Activated gamma-delta T cell (primary cell): Measurements from ENCODE around the gene CIB4.

ENCODE experiments used
- DNase-seq: peaks from one replicate; lab custom pipeline; 2025; lab: John Stamatoyannopoulos, UW

The CIB4 gene

DNA sequence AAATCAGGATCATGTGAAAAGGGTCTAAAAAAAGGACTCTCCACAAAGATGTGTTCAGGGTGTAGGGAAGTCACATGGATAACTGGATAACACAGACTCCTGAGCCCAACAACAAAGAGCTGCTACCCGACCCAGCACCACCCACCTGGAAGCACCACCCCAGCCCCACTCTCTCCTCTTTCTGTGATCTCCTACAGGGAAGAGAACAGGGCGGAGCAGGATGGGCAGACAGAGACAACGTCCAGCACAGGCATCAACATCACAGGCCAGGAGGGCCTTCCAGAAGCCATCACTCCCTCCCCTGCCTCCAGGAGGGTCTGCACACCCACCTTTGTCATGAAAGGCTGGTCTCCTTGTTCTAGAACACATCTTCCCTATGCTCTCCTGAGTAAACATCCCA is 1.3 kb upstream of the CIB4 start:
- no peak for DNase-seq

DNA sequence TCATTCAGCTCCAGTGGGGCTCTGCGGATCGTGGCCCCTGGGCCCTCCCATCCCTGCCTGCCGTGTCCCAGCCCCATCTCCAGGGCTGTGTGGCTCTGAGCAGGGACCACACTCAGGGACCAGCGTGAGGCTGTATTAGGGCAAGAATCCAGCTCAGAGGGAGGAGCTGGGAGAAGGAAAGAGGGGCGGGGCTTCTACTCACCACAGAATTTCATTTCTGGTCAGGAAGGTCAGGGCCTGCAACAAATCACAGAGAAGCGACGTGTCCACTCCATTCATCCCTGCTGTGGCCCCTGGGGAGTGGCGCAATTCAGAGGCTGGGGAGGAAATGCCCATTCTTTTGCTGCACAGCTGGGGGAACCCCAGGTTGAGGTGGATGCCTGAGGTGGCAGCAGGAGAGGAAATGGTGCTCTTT is 828 bp downstream of the CIB4 start:
- DNase-seq: no peak

DNA sequence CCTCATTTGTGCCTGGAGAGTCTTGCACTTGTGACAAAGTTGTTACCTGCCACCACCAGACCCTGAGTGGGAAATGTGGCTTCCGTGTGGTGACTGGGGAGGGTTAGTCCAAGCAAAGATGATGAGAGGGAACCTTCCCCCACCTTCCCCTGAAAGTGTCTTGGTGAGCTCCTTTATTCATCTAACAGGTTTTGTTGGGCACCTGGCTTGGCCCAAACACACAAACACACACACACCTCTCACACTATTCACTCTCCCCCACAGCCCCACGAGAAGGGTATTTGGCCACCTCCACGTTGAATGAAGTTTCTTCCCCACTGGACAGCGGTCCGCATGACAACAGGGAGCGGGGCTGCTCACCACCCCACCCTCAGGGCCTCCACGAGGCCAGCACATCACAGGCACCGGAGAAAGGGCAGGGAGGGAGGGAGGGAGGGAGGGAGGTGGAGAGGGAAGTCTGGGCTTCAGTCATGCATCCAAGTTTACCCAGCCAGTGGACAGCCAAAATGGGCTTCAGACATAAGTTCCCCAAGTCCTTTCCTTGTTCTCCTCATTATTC is 1.4 kb downstream of the CIB4 start:
- no peak for DNase-seq

DNA sequence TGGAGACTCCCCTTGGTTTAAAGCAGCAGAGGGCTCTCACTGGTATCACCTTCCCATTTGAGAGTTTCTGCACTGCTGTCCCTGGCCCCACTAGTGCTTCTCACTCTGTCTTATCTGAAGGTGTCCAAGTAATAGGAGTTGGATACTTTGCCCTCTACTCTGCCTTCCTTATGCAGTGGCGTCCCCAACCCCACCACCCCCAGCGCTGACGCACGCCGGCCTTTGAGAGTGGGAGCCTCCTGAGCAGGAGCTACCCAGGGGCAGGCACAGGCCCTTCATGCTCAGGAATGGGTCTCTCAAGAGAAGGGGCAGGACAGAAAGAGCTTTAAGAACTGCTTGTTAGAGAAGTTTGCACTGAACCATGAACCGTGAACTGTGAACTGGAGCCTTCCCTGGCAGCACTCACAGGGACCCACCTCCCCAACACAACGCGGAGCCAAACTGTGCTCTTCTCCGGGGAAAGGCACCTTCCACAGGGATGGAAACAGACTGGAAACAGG is 3.3 kb downstream of the CIB4 start:
- no peak for DNase-seq

DNA sequence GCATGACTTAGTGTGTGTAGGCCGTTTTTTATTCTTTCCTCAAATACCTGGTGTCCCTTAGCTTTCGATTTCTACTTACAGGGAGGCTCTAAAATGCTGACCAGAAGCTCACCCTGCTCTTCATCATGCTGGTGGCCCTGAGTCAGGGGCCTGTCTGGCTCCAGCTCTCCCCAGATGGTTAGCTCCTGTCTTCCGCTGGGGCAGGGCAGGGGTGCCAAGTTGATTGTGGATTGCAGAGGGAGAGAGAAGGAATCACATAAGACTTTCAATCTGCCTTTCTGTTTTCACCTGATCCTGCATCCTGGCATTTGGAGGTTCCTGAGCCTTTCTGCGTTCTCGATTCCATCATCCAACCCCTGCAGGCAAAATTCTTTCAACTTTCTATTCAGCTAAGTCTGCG is 4.2 kb downstream of the CIB4 start:
- DNase-seq: no peak

DNA sequence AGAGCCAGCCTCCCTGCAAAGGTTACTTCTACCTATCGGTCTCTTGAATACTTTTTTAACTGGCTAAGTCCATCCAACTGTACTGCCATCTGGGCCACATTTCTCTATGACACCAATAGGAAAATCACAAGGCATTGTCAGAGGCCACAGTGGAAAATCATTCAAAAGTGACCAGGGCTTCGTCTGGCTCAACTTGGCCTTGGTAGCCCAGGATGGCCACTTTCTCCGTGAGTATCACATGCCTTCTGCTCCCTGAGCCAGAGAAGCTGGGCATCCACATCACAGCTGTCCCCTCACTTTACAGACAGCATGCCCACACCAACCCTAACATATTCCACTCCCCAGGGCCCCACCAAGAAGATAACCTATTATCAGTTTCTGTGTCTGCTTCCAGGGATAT is 5.8 kb downstream of the CIB4 start:
- no peak for DNase-seq

DNA sequence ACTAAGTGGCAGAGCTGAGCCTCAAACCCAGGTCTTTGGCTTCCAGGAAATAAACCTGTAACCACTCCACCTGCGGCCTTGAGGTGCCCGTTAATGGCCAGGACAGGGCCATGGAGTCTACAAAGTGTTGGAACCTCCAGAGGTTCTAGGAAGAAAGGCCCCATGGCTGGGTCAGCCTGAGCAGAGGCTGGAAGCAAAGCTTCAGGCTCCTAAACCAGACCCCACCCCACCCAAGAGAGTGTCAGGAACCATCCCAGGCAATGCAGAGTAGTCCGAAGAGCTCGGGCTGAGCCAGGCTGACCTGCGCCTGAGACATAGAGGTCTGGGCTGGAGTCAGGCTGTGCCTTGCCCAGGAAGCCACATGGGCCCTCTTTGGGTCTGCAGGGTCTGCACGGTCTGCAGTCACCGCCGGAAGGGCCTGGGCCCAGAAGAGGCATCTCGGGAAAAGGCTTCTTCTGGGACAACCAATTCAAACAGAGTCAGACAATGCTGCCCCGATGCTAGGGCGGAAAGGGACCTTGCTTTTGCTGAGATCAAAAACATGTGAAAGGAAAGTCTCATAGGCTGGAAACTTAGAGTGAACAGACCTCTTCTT is 6.4 kb downstream of the CIB4 start:
- no peak for DNase-seq

DNA sequence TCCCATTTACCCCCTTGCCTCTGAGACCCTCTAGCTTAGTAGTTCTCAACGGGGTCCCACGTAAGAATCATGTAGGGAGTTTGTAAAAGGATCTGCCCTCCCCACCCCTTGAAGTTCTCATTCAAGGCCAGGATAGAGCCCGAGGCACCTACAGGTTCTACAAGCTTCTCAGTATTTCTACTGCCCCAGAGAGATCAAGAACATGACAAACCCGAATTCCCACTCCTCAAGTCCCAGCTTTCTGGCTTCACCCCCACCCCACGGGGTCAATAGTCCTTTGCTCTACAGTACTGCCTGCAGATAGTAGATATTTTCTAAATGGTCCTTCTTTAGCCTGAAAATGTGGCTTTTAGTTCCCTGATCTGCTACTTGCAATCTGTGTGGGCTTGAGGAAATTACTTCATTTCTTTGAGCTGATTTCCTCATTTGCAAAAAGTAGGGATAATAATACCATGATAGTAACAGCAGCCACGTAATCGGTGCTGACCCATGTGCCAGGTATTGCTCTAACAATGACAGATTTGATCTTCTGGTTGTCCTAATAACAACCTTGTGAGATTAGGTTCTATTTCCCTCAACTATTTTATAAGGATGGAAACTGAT is 7.1 kb downstream of the CIB4 start:
- DNase-seq: no peak

DNA sequence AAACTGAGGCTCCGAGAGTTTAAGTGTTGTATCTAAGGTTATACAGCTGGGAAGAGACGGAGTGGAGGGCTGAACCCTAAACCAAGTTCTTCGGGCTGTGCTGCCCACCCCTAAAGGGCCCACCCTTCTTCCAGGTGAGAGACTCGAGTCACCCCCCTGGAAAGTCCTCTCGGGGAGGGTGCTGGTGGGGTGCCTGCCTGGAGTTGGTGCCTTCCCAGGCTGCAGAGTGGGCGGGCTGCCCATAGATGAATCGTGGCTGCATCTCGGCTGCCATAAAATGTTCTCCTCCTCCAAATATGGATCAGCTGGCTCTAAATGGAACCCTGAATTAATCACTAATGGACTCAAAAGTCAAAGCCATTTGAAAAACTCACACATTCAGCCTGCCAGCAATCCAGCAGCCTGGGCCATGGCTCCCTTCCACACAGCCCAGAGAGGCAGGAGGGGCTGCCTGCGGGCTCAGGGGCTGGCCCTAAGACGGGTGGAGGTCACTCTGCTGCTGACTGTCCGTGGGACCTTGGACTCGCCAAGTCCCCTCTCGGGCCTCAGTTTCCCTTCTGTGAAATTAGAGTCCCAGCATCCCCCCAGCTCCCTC is 7.7 kb downstream of the CIB4 start:
- no peak for DNase-seq

DNA sequence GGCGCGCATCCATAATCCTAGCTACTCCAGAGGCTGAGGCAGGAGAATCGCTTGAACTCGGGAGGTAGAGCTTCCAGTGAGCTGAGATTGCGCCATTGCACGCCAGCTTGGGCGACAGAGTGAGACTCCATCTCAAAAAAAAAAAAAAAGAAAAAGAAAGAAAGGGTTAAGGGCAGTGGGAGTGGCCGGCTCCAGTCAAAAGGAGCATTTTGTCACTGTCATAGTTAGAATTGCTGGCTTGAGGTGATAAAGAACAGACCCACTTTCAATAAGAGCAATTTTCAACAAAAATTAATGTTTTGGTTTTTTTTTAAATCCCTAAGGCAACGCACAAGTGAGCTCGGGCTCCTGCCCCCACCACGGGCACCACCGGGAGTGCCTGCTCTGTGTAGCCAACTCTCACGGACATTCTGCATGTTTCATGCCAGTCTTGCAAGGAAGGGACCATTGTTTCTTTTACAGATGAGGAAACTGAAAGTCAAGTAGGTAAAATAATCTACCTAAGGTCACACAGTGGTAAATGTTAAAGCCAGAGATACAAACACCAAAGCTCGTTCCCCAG is 8.5 kb downstream of the CIB4 start:
- no peak for DNase-seq

DNA sequence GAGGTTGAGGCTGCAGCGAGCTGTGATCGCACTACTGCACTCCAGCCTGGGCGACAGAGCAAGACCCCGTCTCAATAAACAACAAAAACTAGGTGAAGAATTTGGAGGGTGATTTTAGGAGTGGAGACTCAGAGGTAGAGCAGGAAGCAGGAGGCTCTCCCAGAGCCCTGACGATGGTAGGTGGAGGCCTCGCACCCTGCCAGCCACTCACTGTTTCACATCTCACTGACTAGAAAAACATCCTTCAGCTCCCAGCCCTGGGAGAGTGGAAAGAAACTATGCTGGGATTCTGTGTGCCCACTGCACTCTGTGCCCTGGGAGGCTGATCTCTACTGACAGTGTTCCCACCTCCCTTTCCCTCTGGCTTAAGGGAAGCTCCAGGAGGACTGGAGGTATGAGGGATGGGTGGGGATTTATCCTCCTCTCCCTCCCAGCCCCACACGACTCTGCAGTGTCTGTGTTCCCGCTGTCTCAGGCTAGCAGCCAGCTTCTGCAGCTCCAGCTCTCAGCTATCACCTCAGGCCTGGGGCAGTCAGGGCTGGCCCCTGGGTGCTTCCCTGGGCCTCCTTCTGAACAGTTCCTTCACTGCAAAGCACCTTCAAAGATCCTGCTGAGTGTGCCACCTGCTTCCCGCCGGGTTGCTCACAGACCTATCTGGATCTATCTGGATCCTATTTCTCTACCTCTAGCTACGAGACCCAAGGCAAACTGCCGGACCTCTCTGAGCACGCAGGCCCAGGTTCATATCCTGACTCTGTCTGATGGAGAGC is 9.6 kb downstream of the CIB4 start:
- DNase-seq: no peak

DNA sequence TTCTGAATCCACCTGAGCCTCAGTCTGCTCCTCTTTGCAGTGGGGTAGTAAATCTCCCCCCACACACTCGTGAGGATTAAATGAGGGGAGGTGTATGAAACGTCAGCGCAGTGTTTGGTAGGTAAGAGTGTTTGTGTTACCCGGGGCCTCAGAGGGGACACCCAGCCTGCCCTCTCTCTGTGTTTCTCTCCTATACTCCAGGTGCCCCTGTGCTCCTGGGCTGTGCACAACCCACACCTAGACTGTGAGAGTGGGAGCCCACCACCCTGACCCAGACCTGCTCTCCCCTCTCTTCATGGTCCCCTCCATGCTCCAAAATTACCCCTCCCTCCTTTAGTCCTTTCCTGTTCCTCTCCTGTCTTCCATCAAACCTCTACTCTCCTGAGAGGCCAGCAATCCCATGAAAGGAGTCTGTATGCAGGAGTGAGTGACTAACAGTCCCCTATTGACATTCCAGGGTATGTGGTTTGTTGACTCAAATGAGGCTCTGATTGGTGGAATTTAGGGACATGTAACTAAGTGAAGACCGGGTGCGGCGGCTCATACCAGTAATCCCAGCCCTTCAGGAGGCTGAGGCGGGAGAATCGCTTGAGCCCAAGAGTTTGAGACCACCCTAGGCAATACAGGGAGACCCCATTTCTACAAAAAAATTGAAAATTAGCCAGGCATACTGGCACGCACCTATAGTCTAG is 10.4 kb downstream of the CIB4 start:
- no peak for DNase-seq

DNA sequence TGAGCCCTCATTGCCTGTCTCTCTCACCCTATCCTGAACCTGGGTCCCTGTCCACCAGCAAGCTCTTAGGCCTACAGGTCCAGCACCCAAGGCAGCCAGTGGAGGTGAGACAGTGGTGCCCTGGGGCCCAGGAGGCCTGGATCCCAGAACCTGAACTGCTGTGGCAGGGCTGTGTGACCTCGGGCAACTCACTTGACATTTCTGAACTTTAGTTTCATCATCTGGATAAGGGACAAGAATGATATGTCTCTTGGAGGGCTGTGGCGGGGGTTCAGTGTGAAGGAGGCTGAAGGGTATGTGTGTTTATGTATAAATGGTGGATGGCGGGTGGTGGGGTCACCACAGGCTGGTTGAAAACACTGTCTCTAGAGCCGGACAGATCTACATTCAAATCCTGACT is 10.9 kb downstream of the CIB4 start:
- DNase-seq: no peak

DNA sequence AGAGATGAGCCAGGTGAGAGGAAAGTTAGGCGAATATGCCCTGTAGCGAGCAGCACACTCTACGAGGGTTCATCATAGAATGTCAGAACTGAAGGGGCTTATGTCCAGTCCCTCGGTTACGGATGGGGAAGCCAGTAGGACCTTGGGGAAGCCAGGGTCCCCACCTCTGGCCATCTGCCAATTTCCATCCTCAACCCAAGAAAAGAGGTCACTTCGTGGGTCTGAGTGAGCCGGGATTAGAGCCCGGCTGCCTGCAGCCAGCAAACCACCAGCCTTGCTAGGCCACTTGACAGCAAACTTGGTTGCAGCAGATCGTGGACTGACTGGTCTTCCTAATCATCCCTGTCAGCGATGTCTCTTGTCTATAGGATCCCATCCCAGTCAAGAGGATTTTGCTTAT is 11.4 kb downstream of the CIB4 start:
- no peak for DNase-seq

DNA sequence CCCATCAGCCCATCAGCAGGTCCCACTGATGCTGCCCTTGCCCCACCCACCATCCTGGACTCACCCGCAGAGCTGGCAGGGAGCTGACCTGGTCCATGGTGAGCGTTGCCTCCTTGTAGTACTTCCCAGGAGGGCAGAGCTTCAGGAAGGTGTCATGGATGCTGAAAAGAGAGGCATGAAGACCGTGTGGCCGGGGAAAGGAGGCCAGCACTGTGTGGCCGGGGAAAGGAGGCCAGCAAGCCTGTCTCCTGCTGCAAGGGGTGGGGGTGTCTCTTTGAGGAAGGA is 11.9 kb downstream of the CIB4 start:
- DNase-seq: no peak

DNA sequence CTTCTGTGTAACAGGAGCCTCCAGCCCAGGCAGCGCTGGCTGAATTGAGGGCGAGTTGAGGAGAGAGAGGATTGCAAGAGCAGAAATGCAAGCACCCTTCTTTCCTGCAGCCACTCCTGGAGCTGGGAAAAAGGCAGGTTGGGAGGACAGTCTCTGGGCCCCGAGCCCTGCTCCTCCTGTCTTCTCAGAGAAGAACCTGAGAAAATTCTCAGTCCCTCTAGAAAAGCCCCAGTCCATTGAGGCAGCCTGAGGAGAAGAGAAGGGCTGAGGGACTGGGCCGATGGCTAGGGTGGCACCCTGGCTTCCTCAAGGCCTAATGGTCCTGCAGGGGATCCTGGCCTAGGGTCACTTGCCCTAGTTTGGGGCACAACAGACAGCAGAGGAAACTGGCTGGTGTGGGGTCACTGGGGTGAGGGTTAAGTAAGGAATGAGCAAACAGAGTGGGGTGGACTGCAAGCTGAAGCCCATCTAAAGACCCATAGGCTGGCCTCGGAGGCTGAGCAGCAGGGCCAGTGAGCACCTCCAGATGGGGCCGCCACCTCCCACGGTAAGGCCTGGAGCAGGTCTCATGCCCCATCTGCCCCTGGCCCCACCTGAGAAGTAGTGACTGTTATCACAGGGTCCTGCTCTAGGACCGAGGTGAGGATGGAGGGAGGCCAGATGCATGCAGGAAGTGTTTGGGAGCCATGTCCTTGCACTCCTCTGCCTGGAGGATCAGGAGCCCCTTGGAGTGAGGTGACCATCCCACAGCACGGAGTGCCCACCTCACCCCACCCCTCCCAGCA is 12.4 kb downstream of the CIB4 start:
- no peak for DNase-seq

DNA sequence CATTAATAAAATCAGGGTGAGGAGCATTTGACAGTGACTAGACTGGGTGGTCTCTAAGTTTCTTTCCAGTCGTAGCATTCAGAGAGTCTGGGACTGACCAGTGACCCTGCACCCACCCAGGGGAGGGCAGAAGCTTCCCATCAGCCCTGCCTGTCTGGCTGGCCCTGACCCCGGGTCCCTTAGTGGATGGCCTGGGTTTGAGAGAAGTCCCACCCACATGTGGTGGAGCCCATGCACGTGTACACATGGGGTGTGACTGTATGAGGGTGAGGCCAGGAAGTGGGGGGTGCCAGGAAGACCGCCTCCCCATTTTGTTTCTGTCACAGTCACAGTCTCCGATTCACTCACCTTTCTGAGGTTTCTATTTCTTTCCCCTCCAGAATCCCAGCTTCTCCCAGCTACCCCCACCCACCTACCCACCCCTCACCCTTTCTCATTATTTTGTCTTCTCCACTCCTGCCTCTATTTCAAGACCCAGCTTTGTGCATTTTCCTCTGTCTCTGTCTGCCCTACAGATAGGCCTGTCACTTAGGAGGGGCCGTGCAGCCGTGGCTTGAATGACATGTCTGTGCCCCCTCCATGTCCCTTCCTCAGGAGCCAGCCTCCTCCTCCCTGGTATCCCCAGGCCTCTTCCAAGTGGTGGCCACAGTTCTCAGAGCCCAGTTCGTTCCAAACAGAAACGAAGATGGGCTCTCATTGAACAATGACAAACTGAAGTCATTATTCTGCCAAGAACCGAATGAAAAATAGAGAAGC is 13.6 kb downstream of the CIB4 start:
- DNase-seq: no peak

DNA sequence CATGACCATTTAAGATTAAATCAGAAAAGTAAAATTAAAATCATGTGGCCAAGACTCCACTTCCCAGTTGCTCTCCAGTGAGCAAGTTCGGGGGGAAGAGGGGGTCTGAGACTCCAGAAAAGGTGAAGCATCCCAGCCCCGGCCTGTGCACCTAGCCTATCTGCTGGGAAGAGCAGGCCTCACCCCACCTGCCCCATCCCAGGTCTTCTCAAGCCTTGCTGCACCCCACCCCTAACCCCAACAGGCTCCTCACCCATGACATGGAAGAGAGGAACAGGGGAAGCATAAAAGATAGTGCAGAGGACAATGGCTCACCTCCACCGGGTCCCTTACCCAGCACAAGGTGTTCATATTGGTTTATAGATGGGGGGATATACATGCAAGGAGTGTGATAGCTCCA is 14.6 kb downstream of the CIB4 start:
- DNase-seq: no peak

DNA sequence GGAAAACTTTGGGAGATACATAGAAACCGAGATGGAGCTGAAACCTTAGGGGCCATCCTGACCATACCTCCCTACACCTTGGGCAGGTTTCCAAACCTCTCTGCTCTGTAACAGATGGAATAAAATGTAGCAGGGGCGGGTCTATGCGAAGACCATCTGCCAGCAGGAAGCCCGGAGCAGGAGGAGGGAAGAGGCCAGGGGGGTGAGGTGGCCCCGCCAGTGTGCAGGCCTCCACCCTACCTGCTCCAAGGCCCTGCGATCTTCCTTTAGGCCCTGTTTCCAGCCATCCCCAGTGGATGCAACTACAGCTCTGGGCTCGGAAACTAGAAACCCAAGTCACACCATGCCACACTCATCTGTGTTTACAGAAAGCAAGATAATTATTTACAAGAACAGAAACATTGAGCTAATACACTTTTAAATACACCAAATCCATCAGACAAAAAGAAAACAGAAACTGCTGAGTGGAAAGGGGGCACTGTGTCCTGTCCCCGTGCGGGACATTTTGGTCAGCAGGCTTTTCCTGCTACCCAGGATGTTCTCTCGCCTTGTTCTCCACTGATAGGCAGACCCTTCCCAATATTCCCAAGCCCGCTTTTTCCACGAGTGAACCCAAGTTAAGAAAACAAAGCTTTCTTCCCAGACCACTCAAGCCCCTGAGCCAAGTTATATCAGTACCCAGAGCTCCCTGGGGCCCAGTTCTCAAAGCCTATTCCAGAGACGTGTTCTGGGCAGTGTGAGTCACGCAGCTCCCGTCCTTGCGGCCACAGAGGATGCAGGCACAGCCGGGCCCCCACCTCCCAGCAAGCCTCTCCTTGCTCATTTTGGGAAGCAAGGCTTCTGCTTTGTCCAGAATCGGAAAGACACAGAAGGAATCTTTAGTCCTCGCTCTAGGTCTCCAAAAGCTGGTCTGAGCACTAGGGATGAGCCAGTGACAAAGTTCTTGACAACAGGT is 17.3 kb downstream of the CIB4 start:
- no peak for DNase-seq
